HepG2 (cell line): ENCODE measurements around the gene E2F8.

Experiments
- AGO1 ChIP-seq: fragments of 200-400 bp; formaldehyde crosslinking; IDR thresholded peaks from 2 replicates; pipeline ENCODE4 v1.6.1; 2017; ENCODE audit warnings: mild to moderate bottlenecking, low read depth, low read length, moderate library complexity; ENCODE audit not compliant: poor library complexity, severe bottlenecking
- IRF1 ChIP-seq: sonication (generic); formaldehyde crosslinking; IDR thresholded peaks from 2 replicates; pipeline ENCODE4 v1.4.0; 2020; ENCODE audit warnings: low read depth, mild to moderate bottlenecking, missing genetic modification reagents
- NFATC3 ChIP-seq: sonication (generic); formaldehyde crosslinking; IDR thresholded peaks from 2 replicates; pipeline ENCODE4 v1.5.1; 2020; ENCODE audit warnings: mild to moderate bottlenecking, missing genetic modification reagents
- TAF15 ChIP-seq: fragments of 200-400 bp; formaldehyde crosslinking; IDR thresholded peaks from one replicate; pipeline ENCODE4 v1.6.1; 2018; ENCODE audit warnings: mild to moderate bottlenecking, low read depth, low read length; ENCODE audit not compliant: poor library complexity, severe bottlenecking
- TCF7 ChIP-seq: sonication (generic); IDR thresholded peaks from 2 replicates; pipeline ENCODE4 v1.6.1; 2016; ENCODE audit warnings: antibody characterized with exemption, low read depth
- YY1 ChIP-seq: IDR thresholded peaks from 2 replicates; pipeline ENCODE4 v1.6.1; 2011; ENCODE audit warnings: low read length, low read depth, moderate library complexity, mild to moderate bottlenecking; ENCODE audit not compliant: insufficient read depth, insufficient replicate concordance
- ZNF510 ChIP-seq: sonication (generic); formaldehyde crosslinking; IDR thresholded peaks from 2 replicates; pipeline ENCODE4 v1.4.0; 2020; ENCODE audit warnings: low read depth, mild to moderate bottlenecking, missing genetic modification reagents
- ZNF740 ChIP-seq: sonication (generic); formaldehyde crosslinking; IDR thresholded peaks from 2 replicates; pipeline ENCODE4 v1.4.0; 2020; ENCODE audit warnings: missing genetic modification reagents

- TF ChIP-seq ZNF740 (CRISPR knock-in tag) (no peak), IRF1 (CRISPR knock-in tag) (no peak), AGO1 (no peak), YY1 (no peak), TCF7 (no peak), NFATC3 (CRISPR knock-in tag) (no peak), TAF15 (no peak), ZNF510 (CRISPR knock-in tag) (no peak)
These were observed 11.1 kb downstream of the E2F8 start for GRCh38 chr11:19229671-19230070.
